Measurements from ENCODE around the gene ALKBH3.

Gene ALKBH3

GRCh38 chr11:43941257-43941994 lies 60.8 kb downstream of the ALKBH3 start:
- no peak for DNase-seq (ENCODE audit: low read depth in 2 of 2)

- DNase-seq (ENCODE audit: low read depth in 2 of 2), result no peak
Measured at GRCh38 chr11:43942662-43943371, 62.2 kb downstream of the ALKBH3 start.

- DNase-seq (ENCODE audit: low read depth in 2 of 2), result no peak
Measured at GRCh38 chr11:43943372-43943930, 62.8 kb downstream of the ALKBH3 start.

GRCh38 chr11:43943931-43944751 lies 63.5 kb downstream of the ALKBH3 start:
- DNase-seq (ENCODE audit: low read depth in 2 of 2), result no peak

- peak; percentile 16 to 54 for DNase-seq (ENCODE audit: low read depth in 2 of 2)
Measured at GRCh38 chr11:43944761-43945311, 64.2 kb downstream of the ALKBH3 start.

GRCh38 chr11:43947003-43947500 lies 66.4 kb downstream of the ALKBH3 start:
- no peak for DNase-seq (ENCODE audit: low read depth in 2 of 2)

GRCh38 chr11:43947815-43948214 lies 67.2 kb downstream of the ALKBH3 start:
- no peak for DNase-seq (ENCODE audit: low read depth in 2 of 2)

GRCh38 chr11:43948341-43949225 lies 68.0 kb downstream of the ALKBH3 start:
- no peak for DNase-seq (ENCODE audit: low read depth in 2 of 2)

- no peak for DNase-seq (ENCODE audit: low read depth in 2 of 2)
Measured at GRCh38 chr11:43950311-43950855, 69.8 kb downstream of the ALKBH3 start.

- no peak for DNase-seq (ENCODE audit: low read depth in 2 of 2)
Measured at GRCh38 chr11:43951231-43951630, 70.6 kb downstream of the ALKBH3 start.

GRCh38 chr11:43952020-43952400 lies 71.4 kb downstream of the ALKBH3 start:
- no peak for DNase-seq (ENCODE audit: low read depth in 2 of 2)

GRCh38 chr11:43952401-43953342 lies 72.0 kb downstream of the ALKBH3 start:
- no peak for DNase-seq (ENCODE audit: low read depth in 2 of 2)

GRCh38 chr11:43953521-43953920 lies 72.9 kb downstream of the ALKBH3 start:
- no peak for DNase-seq (ENCODE audit: low read depth in 2 of 2)

GRCh38 chr11:43954241-43954640 lies 73.6 kb downstream of the ALKBH3 start:
- DNase-seq (ENCODE audit: low read depth in 2 of 2), result no peak

GRCh38 chr11:43955381-43956118 lies 74.9 kb downstream of the ALKBH3 start:
- no peak for DNase-seq (ENCODE audit: low read depth in 2 of 2)

GRCh38 chr11:43957571-43957970 lies 76.9 kb downstream of the ALKBH3 start:
- no peak for DNase-seq (ENCODE audit: low read depth in 2 of 2)

- no peak for DNase-seq (ENCODE audit: low read depth in 2 of 2)
Measured at GRCh38 chr11:43959321-43959995, 78.8 kb downstream of the ALKBH3 start.
